Glutamatergic neuron (in vitro differentiated cells): ENCODE measurements around the gene PPM1G. TPM values are rescaled to one million over a fixed set of nuclear protein-coding genes. Genes with fewer than 3 reads are reported as not detected.
A peak's percentile ranks its signal among the peaks of the same experiment; 100 is the strongest.

Experiments
- DNase-seq: peaks from one replicate; pipeline ENCODE4 v3.0.0; 2022
- H3K27ac Mint-ChIP-seq: one replicate; pipeline ENCODE4 v1.8.0; 2020; ENCODE audit warnings: mild to moderate bottlenecking, mixed read lengths, inconsistent platforms; ENCODE audit not compliant: unreplicated experiment
- H3K27me3 Mint-ChIP-seq: one replicate; pipeline ENCODE4 v1.8.0; 2020; ENCODE audit warnings: mild to moderate bottlenecking, moderate library complexity, mixed read lengths, inconsistent platforms; ENCODE audit not compliant: unreplicated experiment
- H3K36me3 Mint-ChIP-seq: one replicate; pipeline ENCODE4 v1.8.0; 2020; ENCODE audit warnings: mild to moderate bottlenecking, mixed read lengths, inconsistent platforms; ENCODE audit not compliant: unreplicated experiment
- H3K4me1 Mint-ChIP-seq: one replicate; pipeline ENCODE4 v1.8.0; 2020; ENCODE audit warnings: mild to moderate bottlenecking, low read depth, mixed read lengths, inconsistent platforms; ENCODE audit not compliant: unreplicated experiment
- H3K4me3 Mint-ChIP-seq: one replicate; pipeline ENCODE4 v1.8.0; 2020; ENCODE audit warnings: mild to moderate bottlenecking, mixed read lengths, inconsistent platforms; ENCODE audit not compliant: unreplicated experiment
- H3K9me3 Mint-ChIP-seq: one replicate; pipeline ENCODE4 v1.8.0; 2020; ENCODE audit warnings: mild to moderate bottlenecking, moderate library complexity, mixed read lengths, inconsistent platforms; ENCODE audit not compliant: unreplicated experiment
- total RNA-seq: library from RNA; stranded (reverse); fragmentation: NEBNext Ultra II Directional; extraction: Animal tissue kit (Norgen Biotek cat#: 25700); gene quantifications from one replicate; pipeline ENCODE4 v1.2.1, GENCODE V29; 2021; ENCODE audit not compliant: unreplicated experiment
- TF ChIP-seq, protein P1 (sequence below): fragments of 200-600 bp; sonication (generic); IDR thresholded peaks from one replicate; pipeline ENCODE4 v1.5.0; 2021; ENCODE audit not compliant: partially characterized antibody, unreplicated experiment

PPM1G gene
- total RNA-seq, 1 donor from 2014 or later = 84.9 TPM

DNA sequence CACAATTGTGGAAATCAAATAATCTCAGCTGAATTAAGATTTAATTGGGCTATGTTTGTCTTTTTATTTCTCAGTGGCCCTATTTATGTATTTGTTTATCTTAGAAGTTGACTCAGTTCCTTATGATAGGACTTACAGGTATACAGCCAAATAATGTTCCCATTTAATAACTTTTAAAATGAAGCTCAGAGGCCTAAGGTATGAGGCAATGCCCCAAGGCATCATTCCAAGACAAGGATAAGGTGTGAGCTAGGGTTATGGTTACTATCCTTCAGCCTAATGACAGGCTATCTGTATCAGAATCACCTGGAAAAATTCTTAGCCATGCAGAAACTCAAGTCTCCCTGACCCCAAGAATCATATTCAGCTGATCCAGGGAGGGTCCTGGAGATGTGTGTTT lies 11.6 kb upstream of the PPM1G start:
- H3K4me1 Mint-ChIP-seq = no peaks in the 10 kb centered on the region
- no peaks in the 10 kb centered on the region for H3K9me3 Mint-ChIP-seq
- no peak for DNase-seq
- H3K36me3 Mint-ChIP-seq = no peaks in the 10 kb centered on the region
- peaks cover 2% of the 10 kb centered on the region for H3K27me3 Mint-ChIP-seq
- no peak overlapping the region for H3K4me3 Mint-ChIP-seq
- TF ChIP-seq, protein P1, sequence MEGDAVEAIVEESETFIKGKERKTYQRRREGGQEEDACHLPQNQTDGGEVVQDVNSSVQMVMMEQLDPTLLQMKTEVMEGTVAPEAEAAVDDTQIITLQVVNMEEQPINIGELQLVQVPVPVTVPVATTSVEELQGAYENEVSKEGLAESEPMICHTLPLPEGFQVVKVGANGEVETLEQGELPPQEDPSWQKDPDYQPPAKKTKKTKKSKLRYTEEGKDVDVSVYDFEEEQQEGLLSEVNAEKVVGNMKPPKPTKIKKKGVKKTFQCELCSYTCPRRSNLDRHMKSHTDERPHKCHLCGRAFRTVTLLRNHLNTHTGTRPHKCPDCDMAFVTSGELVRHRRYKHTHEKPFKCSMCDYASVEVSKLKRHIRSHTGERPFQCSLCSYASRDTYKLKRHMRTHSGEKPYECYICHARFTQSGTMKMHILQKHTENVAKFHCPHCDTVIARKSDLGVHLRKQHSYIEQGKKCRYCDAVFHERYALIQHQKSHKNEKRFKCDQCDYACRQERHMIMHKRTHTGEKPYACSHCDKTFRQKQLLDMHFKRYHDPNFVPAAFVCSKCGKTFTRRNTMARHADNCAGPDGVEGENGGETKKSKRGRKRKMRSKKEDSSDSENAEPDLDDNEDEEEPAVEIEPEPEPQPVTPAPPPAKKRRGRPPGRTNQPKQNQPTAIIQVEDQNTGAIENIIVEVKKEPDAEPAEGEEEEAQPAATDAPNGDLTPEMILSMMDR = no peak
- no peak overlapping the region for H3K27ac Mint-ChIP-seq

DNA sequence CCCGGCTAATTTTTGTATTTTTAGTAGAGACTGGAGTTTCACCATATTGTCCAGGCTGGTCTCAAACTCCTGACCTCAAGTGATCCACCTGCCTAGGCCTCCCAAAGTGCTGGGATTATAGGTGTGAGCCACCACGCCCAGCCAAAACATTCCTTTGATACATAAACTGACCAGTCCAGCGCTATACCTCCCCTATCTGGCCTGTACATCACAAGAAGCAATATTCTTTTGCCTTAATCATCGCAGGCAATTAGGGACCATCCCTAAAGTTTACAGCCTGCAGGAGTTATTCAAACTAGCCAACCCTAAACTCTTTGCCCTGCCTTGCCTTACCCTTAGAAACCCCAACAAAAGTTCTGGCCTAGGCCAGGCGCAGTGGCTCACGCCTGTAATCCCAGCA lies 6.8 kb upstream of the PPM1G start:
- Mint-ChIP-seq H3K27ac (no peak overlapping the region), H3K9me3 (no peaks in the 10 kb centered on the region), H3K4me1 (no peaks in the 10 kb centered on the region), H3K36me3 (peaks cover 4% of the 10 kb centered on the region), H3K27me3 (peaks cover 8% of the 10 kb centered on the region), H3K4me3 (no peak overlapping the region)
- TF ChIP-seq, protein P1 = no peak
- no peak for DNase-seq

DNA sequence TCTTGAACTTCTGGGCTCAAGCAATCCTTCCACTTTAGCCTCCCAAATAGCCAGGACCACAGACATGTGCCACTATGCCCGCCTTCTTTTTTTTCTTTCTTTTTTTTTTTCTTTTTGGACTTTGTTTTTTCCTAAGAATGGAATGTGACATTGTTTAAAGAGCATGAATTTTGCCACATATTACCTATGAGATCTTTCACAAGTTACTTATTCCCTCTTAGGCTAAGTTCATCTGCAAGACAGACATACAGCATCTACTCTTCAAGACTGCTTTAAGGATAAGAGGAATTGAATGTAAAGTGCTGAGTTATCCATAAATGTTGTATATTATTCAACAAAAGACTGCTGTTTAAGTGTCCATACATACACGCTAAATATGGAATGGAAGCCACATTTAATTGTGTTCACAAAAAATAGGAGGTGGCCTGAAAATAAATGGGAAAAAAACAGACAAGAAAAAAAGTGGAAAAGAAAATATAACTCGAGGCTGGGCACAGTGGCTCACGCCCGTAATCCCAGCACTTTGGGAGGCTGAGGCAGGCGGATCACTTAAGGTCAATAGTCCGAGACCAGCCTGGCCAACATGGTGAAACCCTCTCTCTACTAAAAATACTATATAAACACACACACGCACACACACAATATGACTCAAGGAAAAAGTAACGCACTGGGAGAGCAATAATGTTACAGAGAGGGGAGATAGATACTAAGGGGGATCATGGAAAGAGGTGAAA lies 3.2 kb upstream of the PPM1G start:
- no peak overlapping the region for H3K27ac Mint-ChIP-seq
- peaks cover 4% of the 10 kb centered on the region for H3K36me3 Mint-ChIP-seq
- peaks cover 10% of the 10 kb centered on the region for H3K4me1 Mint-ChIP-seq
- peaks cover 8% of the 10 kb centered on the region for H3K27me3 Mint-ChIP-seq
- no peak overlapping the region for H3K4me3 Mint-ChIP-seq
- H3K9me3 Mint-ChIP-seq = no peaks in the 10 kb centered on the region
- TF ChIP-seq, protein P1 = no peak
- DNase-seq = no peak

DNA sequence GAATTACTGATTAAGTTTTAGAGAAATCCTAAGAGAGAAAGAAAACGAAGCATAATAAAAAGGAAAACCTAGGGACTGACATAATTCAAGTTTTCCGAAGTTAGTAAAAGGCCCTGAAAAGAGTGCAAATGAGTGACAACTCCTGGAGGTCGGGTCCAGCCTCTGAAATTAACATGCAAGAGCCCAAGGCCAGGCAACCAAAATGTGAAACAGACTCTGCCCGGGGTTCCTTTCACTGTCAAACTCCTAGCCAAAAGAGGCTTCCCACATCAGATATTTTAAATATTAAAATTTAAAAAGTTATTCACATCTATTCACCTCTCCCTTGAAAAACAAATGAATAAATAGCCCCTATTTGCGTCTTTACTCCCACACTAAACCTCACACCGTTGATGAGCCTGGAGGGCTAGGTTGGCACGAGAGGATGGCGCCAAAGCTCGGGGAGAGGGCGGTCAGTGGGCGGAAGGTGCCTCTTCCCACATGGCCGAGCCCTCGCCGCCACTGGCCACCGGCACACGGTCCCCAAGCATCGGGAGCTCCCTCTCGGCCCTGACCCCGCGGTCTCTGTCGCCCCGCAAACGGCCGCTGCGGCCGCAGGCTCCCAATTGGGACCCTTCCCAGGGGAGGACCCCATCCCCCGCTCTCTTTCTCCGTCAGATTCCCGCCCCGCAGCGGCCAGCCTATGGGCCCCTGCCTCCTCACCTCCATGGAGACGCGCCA lies 630 bp downstream of the PPM1G start:
- H3K36me3 Mint-ChIP-seq = peaks cover 4% of the 10 kb centered on the region
- H3K4me1 Mint-ChIP-seq = peaks cover 13% of the 10 kb centered on the region
- peak; percentile 54 for DNase-seq
- H3K4me3 Mint-ChIP-seq = peak overlapping the region; percentile 94
- H3K27ac Mint-ChIP-seq = peak overlapping the region; percentile 22
- no peaks in the 10 kb centered on the region for H3K9me3 Mint-ChIP-seq
- peaks cover 7% of the 10 kb centered on the region for H3K27me3 Mint-ChIP-seq
- TF ChIP-seq, protein P1 = no peak
